Measurements from ENCODE around the gene TMPRSS4. TPM values are rescaled to one million over a fixed set of nuclear protein-coding genes. Genes with fewer than 3 reads are reported as not detected.
"Not testable (repeated sequence)": the region's sequence is repeated elsewhere in the genome, so short reads cannot be mapped to it uniquely, and the experiment has no call there.

Gene TMPRSS4
- polyA plus RNA-seq, 4 donors: 27.6 to 33.1 (median 29.1) TPM

DNA sequence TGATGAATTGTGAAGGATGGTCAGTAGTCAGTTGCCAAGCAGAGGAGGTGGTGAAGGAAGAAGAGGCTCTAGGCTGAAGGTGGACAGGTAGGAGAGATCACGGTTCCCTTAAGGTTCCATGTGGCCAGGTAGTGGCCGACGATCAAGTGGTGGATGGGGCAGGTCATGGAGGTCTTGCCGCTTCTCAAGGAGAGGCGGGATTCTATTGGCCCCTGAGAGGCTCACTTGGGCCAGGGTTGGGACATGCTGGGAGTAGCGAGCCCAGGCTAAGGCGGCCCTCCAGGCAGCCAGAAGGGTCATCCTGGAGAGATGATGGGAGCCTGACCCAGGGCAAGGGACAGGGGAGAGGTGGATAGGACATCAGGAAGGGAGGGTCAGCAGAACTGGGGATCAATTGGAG is 20.9 kb upstream of the TMPRSS4 start:
- DNase-seq (ENCODE audit: low read depth in 4 of 4, low spot score in 3 of 4): no peak

DNA sequence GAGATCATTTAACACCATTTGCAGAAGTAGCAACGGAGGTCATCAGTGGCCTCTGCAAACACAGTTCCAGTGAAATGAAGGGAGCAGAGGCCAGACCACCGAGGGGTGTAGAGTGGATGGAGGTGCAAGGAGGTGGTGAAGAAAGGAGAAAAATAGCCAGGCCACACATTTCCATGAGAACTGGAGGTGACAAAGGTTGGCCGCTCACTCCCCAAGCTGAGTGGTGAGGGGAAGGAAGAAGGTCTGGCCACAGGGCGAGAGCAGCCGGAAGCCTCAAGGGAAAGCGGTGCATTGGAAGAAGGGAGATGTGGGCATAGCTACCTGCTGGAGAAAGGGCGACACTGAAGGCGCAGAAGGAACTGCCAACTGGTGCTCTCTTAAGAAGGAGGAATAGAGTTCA is 20.1 kb upstream of the TMPRSS4 start:
- DNase-seq (ENCODE audit: low read depth in 4 of 4, low spot score in 3 of 4): no peak

DNA sequence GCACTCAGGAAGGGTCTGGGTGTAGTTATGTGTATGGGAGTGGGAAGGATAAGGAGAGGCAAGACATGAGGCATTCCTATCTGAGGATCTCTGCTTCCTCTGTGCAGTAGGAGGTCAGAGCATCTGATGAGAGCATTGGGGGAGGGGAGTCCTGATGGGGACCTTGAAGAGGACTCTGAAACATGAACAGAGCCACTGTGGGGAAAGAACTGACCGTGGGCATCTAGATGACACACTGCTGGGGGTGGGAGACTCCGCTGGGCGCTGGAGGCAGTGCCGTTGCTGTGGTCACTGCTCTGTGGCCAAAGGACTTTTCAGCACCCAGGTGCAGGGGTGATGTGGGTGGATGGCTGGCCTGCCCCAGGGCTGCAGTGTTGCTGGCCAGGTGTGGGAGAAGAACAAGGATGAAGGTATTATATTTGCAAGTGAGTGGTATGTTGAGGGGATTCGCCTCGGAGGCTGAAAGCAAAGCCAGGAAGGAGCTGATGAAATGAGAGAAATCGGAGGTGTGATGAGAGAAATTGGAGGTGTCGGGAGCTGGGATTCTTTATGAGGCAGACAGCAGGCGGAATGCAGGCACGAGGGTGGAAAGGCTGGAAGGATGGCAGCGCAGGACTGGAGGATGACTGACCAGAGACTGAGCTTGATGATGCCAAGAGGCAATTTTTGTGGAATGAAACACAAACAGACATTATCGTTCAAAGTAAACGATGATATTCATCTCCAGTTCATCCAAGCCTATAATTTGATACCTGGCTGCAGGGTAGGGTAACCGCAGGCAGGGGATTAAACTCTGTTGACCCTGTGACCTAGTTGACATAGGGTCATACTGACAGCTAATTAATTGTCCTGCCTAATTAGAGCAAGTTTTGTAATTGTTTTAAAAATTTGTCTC is 19.4 kb upstream of the TMPRSS4 start:
- no peak for DNase-seq (ENCODE audit: low read depth in 4 of 4, low spot score in 3 of 4)

GRCh38 chr11:118058311-118059245 is 18.3 kb upstream of the TMPRSS4 start:
- no peak for DNase-seq (ENCODE audit: low read depth in 4 of 4, low spot score in 3 of 4)

GRCh38 chr11:118059246-118059940 is 17.5 kb upstream of the TMPRSS4 start:
- DNase-seq (ENCODE audit: low read depth in 4 of 4, low spot score in 3 of 4): no peak

DNA sequence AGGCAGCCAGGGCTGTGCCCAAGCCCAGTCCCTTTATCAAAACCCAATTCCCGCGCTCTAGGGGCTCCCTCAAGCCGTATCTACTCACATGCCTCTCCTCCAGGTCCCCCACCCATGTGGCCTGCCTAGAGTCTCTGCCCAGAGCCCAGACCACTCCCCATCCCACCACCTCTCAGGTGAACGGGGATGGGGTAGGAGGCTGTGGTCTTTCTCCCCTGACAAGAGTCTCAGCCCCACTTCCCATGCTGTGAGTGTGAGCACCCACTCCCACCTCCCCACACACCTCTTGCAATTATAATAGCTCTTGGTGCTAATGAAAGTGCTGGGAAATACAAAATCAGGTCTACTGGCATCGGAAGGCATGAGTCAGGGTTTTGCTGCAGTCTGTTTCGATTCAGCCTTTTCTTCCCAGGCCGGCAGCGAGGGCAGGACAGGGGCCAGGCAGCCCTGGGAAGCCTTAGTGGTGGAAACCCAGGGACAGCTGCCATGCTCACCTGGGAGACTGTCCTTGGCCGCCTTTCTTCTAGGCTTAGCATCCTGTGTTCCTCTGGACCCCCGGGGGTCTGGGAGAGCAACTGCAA is 16.7 kb upstream of the TMPRSS4 start:
- DNase-seq (ENCODE audit: low read depth in 4 of 4, low spot score in 3 of 4): no peak

GRCh38 chr11:118060869-118061268 is 16.0 kb upstream of the TMPRSS4 start:
- no peak for DNase-seq (ENCODE audit: low read depth in 4 of 4, low spot score in 3 of 4)

GRCh38 chr11:118061586-118062125 is 15.2 kb upstream of the TMPRSS4 start:
- no peak for DNase-seq (ENCODE audit: low read depth in 4 of 4, low spot score in 3 of 4)

GRCh38 chr11:118062181-118062580 is 14.7 kb upstream of the TMPRSS4 start:
- DNase-seq (ENCODE audit: low read depth in 4 of 4, low spot score in 3 of 4): not testable (repeated sequence)

- not testable (repeated sequence) for DNase-seq (ENCODE audit: low read depth in 4 of 4, low spot score in 3 of 4)
These were observed 14.2 kb upstream of the TMPRSS4 start for GRCh38 chr11:118062631-118063030.

- no peak for DNase-seq (ENCODE audit: low read depth in 4 of 4, low spot score in 3 of 4)
These were observed 11.9 kb upstream of the TMPRSS4 start for GRCh38 chr11:118064956-118065355.

DNA sequence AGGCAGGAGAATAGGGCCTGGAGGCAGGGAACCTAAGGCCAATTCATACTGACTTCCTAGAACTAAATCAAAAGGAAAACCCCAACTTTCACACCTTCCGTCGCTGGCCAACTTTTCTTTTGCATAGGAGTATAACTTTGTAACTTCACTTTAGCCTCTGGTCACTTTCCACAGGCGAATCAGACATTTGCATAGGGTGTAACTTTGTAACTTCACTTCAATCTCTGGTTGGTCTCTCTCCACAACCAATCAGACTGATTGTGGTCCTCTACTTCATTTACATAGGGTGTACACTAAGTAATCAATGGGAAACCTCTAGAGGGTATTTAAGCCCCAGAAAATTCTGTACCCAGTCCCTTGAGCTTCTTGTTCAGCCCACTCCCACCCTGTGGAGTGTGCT is 11.5 kb upstream of the TMPRSS4 start:
- DNase-seq (ENCODE audit: low read depth in 4 of 4, low spot score in 3 of 4): no peak

GRCh38 chr11:118067006-118067405 is 9.9 kb upstream of the TMPRSS4 start:
- no peak for DNase-seq (ENCODE audit: low read depth in 4 of 4, low spot score in 3 of 4)

DNA sequence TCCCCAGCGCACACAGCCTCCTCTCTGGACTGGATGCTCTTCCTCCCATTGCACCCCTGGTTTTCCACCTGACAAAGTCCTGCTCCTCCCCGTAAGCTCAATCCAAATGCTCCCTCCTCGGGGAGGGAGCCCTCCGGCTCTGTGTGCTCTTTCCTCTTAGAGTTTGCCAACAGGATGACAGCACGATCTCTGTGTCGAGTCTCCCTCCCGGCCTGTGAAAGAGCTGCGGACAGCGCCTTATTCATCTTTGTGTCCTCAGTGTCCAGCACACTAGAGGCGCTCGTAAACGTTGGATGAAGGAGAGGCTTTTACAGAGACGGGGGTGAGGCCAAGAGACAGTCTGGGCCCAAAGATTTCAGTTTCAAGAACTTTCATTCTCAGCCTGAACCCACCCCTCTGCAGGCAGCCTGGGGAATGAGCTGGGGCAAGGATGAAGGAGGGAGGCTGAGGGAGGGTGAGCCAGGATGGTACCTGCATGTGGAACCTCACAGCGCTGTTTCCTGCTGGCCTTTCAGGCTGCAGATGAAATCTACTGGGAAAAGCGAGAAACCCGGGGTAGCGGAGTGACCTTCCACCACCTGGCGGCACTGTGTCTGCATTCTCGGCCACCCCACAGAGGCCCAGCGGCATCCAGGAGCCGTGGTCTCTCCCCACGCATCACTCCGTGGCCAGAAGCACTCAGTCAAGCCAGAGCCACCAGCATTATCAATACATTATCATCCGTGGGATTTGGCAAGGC is 8.5 kb upstream of the TMPRSS4 start:
- no peak for DNase-seq (ENCODE audit: low read depth in 4 of 4, low spot score in 3 of 4)

DNA sequence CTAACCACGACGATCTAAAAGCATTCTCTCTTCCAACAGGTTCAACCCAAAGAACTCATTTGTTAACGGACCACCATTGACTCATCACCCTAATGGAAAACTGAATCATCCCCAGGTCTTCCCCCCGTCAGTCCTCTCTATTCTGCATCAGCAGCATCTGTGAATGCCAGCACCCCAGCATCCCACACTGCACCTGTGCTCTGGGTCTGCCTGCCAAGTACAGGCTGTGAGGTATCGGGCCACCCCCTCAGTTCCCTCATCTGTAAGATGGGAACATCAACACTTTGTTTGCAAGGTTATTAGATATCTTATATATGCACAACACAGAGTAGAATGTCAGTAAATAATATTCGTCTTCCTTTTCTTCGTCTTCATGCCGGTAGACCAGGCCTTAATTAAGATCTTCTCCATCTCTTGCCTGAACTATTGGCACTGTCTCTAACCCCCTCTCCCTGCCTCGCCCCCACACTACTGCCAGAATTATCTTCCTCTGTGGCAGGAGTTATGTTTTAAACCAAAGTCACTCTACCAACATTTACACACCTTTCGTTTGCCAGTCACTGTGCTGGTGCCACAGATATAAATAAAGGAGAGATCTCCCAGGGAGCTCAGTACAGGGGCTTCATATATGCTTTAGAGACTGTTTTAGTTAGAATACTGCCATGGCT is 7.8 kb upstream of the TMPRSS4 start:
- no peak for DNase-seq (ENCODE audit: low read depth in 4 of 4, low spot score in 3 of 4)

DNA sequence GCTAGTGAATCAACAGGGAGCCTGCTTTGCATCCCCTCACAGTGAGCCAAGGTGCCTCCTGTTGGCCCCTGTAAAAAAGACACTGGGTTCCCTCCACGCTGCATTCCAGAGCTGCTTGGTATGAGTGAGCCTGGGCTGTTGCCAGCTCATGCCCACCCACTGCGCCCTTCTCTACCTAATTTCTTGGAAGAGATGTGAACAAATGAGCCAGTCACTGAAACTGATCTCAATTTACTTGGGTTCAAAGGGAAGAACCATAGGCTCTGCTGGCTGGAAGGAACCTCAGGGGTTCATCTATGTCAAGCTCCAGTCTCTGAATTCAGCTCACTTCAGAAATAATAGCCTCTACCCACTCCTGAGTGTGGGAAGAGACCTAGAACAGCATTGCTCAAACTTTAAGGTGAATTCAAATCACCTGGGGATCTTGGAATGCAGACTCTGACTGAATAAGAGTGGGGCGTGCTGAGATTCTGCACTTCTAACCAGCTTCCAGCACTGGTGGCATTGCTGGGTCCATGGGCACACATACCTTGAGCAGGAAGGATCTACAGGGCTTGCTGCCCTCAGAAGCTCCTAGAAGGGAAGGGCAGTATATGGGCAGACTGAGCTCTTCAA is 5.4 kb upstream of the TMPRSS4 start:
- no peak for DNase-seq (ENCODE audit: low read depth in 4 of 4, low spot score in 3 of 4)

- DNase-seq (ENCODE audit: low read depth in 4 of 4, low spot score in 3 of 4): no peak
These were observed 3.3 kb upstream of the TMPRSS4 start for GRCh38 chr11:118073554-118073953.

DNA sequence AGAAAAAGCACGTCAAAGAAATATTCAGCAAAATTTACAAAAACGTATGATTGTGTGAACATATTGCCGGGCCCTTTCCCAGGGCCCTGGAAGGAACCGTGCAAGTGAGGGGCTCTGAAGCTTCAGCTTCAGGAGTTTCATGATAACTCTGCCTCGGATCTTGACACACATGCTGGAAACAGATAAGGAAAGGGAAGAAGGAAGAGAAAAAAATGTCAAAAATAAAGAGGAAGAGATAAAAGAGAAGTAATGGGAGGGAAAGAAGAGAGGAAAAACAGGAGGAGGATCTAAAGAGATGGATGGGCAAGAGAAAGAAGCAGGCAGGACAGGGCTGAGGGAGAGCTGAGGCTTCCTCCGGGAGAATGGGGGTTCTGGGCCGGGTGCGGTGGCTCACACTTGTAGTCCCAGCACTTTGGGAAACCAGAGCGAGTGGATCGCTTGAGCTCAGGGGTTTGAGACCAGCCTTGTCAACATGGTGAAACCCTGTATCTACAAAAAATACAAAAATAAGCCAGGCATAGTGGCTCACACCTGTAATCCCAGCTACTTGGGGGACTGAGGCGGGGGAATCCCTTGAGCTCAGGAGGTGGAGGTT is 2.7 kb upstream of the TMPRSS4 start:
- DNase-seq (ENCODE audit: low read depth in 4 of 4, low spot score in 3 of 4): no peak

Data from right renal pelvis (tissue), 4 donors.